GM12892 (cell line): ENCODE results near the gene PCSK6.

Experiments used
- POLR2A ChIP-seq: IDR thresholded peaks from 2 replicates; pipeline ENCODE4 v1.6.1; 2011; ENCODE audit warnings: low read depth, low read length, control low read depth
- POLR2AphosphoS5 ChIP-seq: IDR thresholded peaks from 2 replicates; pipeline ENCODE4 v1.6.1; 2011; ENCODE audit warnings: low read depth, low read length, control low read depth

GRCh38 chr15:101470548-101471239 lies 18.8 kb downstream of the PCSK6 start:
- TF ChIP-seq POLR2AphosphoS5 = no peak
- TF ChIP-seq POLR2A = no peak
